Measurements from ENCODE around the gene CNST.

CNST gene, protein sequence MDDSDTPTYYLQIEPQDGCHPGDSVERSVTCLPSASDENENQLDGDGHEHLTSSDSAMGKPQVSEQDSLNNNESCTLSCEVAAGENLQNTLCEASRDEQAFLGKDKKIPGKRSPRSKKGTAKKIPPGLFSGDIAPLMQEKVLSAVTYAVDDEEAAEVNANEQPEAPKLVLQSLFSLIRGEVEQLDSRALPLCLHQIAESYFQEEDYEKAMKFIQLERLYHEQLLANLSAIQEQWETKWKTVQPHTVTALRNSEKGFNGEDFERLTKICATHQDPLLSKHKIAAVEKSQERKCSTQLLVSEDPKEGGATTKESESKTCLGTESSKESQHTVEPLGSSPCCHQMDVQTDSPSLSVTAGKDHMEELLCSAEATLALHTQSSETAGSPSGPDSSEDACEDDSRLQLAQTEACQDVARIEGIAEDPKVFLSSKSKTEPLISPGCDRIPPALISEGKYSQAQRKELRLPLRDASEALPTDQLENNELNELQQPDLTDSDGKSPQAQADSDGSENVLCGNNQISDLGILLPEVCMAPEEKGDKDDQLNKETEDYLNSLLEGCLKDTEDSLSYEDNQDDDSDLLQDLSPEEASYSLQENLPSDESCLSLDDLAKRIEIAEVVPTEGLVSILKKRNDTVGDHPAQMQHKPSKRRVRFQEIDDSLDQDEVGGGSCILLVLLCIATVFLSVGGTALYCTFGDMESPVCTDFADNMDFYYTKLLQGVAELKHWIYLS

DNA sequence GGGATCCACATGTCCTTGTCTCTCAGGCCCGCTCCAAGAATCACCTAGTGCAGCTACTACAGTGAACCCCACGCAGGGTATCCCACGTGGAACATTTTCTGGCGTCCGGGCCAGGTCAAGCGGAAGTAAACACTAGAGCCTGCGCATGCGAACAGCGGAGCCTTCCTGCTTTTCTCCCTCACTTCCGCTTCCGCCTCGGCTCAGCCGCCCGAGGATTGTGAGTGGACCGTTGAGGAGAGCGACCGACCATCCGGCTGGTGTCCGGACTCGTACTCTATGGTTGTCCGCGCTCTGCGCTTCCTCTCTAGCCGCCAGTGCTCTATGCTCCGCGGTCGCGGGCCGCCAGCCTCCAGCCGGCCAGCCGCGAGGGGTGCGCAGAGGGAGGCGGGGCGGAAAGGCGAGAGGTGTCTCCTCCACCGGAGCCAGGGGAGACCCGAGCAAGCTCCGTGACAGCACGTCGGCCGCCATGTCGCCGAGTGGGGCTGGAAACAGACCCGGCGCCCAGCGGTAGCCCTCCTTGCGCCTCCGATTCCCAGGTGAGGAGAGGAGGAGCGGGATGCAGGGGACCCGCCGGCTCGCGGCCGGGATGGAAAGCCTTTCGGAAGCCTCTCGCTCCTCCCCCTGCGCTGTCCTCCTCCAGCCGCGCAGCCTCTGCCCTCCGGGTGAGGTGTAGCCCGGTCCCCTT lies at the start of gene CNST, which contains the start of gene TFB2M:
TSS of gene CNST (plus strand) at position 329 of the 685 bp plus-strand sequence. CDS start 25,107 bp downstream, outside the sequence.
TSS of gene TFB2M (minus strand) at position 134 of the 685 bp plus-strand sequence. CDS start at position 11, 123 bp downstream.
- peak; percentile 89 for DNase-seq

DNA sequence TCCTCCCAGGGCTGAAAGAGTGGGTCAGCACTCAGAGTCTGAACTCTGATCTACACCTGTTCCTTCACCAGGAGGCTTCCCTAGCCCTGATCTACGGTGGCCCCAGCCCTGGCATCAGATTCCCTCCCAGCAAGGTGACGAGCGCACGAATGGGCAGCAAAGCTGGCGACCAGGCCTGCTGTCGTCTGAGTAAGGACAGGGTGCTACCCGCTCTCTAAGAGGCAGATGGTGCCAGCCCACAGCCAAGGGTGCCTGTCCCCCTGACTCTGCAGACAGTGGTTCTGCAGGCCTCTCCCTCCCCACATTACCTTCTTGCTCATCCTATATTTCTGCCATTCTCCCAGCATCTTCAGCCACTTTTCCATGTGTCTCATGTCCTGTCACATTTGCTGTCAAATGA lies 48.9 kb upstream of the CNST start:
- no peak for DNase-seq

DNA sequence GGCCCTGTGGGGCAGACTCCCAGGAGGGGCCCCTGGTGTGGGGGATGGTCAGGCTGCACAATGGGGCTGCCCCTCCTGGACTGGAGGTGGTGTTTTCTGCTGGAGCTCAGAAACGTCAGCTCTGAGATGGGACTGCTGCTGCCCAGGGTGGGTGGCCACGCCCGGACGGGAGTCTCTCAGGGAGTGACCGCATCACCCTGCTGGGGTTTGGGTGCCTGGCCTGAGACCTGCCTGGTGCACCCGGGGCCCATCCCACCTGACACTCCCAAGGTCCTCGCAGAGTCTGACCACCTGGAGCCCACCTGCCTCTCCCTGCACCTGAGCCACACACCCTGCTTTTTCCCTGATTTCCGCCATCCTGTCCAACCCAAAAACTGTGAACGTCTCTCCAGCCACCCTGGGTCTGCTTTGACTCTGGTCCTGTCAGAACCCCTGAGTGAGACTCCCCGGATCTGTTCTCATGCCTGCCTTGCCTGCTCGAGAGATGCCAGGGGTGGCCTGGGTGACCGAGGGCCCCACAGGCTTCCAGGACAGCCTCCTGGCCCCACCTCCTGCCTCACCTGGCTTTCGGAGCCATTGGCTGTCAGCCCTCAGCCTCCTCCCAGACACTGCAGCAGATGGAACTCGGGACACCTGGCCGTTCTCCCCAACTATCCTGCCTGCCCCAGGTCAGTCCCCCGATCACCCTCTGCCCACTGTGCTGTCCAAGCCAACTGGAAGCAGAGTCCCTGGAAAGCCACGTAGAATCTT lies 47.6 kb upstream of the CNST start:
- no peak for DNase-seq

DNA sequence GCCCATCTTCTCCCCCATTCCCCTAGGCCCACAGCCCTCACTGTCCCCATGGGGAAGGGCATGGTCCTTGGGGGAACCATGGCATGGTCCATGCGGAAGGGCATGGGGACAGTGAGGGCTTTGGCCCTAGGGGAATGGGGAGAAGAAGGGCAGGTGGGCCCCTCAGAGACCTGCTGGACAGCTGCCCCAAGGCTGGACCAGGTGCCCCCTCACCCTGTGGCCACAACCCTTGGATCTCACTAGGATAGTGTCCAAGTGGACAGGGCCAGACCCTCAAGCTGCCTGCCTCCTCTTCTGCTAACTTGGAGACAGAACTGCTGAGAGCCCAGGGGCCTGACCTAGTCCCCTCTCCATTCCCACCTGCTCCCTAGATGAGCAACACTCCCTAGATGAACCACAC lies 46.7 kb upstream of the CNST start:
- no peak for DNase-seq

DNA sequence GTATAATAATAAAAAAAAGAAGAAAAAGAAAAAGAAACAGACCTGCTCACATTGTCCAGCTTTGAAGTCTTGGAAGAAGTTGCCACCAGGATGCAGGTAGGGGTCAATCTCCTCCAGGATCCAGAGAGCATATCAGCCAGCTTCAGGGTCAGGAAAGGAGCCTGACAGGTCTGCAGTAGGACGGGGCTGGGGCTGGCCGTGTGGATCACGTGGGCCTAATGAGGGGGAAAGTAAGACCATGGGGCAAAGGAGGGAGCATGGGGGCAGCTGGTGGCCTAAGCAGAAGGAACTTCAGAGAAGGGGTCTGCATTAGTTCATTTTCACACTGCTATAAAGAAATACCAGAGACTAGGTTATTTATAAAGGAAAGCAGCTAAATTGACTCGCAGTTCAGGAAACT lies 39.9 kb upstream of the CNST start:
- no peak for DNase-seq

DNA sequence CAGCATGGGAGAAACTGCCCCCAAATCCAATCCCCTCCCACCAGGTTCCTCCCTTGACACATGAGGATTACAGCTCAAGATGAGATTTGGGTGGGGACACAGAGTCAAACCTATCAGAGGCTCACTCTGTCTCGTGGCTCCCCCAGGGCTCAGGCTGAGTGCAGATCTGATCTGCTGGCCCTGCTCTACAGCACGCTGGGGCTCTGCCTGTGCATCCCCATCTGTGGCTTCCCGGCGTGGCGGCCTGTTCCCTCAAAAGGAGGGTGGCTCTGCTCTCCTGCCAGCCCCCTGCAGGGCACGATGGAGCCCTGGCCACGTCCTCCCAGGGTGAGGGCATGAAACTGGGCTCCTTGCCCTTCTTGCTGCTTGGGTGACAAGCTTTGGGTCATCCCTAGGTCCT lies 39.3 kb upstream of the CNST start:
- DNase-seq, result no peak

DNA sequence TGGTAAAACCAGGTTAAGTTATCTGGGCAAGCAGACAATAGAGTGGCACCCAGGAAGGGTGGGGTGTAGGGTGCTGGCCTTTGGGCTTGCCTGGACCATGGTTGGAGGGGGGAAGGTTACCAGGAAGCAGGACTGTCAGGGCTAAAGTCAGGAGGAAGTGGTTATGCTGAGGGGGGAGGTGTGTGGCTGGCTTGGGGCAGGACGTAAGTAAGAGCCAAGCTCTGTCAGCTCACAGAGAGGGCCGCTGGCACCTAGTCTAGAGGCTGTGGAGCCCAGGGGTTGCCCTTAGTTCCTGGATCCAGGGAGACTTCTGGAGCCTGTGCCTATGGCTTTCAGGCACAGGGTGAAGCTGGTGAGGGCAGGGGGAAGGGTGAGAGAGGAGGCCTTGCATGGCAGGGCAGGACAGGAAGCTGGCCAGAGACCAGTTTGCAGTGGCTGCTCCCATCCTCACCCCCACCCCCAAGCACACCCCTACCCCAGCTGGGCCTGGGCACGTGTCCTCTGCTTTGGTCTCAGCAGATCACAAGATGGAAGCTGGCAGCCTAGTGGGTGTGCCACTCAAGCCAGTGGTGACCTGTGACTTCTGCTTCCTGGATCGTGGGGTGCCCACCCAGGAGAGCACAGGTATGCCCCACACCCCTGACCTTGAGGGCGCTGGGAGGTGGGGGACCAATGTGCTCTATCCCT lies 38.7 kb upstream of the CNST start:
- no peak for DNase-seq

DNA sequence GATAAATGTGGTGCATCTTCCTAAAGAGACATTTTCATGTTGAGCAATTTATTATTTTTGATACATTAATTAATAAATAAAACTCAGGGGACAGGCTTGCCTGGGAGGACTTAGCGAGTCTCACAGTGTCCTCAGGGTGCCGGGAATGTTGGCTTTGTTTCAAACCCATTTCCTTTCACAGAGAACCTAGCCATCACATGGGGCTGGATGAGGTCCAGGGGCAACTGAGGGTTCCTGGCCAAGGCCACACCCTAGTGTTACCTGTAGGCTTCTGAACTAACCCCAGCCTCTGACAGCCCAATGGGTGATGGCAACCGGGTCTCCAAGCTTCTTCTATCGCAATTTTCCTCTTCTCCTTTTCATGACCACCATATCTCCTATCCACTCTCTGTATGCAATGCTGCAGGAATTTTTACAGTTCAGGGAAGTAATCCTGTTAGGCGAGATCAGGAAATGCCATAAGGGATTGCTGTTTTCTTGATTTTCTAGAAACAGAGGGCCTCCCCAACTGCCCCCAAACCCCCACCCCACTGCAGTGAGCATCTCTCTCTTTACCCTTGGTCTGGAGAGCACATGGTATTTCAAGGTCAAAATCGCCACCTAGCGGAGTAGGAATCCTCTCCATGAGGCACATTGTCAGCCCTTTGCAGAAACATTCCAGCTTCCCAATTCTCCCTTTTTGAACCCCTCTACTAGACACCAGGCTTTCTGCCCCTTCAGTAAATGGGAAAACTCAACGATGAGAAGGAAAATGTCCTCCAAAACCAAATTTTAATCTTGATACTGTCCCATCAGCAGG lies 37.1 kb upstream of the CNST start:
- DNase-seq, result no peak

DNA sequence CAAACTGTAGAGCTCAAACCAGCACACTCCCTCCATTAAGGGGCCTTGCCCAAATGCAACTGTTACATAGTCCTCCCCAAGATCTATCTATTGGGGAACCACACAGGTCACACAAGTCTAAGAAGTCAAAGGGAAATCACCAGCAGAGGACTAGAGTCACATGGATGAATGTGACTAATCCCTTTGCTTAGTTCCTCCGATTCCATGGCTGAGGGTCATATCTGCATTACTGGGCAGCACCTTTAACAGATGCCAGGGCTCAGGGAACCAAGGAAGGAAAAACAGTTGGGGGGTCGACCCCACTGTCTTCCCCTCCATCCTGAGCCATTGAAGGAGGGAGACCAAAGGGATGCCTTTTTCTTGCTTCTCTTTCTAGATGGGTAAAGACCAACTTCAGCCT lies 35.8 kb upstream of the CNST start:
- DNase-seq, result no peak

DNA sequence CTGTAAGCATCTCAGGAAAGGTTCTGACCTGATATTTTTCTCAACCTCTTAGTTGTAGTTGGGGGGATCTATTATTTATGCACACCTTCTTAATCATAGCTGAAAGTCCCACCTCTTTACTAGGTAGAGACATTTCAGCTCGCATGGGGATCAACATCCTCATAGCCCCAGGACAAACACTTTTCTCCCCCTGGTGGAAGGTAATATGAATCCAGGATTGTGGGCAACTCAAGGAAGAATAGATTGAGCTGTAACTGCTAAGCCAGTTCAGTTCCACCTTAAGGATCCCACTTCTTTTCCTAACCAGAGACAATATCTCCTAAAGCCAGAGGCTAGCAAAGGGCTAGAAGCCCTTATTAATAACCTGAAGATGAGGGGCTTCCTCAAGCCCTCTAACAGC lies 33.7 kb upstream of the CNST start:
- DNase-seq, result no peak

DNA sequence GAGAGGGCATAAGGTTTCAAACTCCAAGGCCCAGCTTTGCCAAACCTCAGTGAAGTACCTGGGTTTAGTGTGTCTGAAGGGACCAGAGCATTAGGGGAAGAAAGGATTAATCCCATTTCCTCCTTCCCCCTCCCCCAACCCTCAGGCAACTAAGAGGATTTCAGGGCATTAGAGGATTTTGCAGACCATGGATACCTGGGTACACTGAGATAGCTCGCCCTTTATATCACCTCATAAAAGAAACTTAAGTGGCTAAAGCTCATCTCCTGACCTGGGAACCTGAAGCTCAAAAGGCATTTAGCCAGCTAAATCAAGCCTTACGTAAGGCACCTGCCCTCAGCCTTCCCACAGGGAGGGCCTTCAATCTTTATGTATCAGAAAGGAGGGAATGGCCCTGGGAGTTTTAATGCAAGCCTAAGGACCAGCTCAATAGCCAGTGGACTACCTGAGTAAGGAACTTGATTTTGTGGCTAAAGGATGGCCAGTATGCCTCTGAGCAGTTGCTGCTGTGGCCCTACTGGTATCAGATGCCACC lies 32.8 kb upstream of the CNST start:
- DNase-seq, result no peak

DNA sequence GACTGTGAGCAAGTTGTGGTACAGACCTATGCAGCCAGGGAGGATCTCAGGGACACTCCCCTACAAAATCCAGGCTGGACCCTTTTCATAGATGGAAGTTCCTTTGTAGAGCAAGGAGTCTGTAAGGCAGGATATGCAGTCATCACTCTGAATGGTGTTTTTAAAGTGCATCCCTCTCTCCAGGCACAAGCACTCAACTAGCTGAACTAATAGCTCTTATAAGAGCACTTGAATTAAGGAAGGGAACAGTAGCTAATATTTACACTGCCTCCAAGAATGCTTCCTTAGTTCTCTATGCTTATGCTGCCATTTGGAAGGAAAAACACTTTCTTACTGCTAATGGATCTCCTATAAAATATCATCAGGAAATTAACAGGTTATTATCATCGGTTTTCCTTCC lies 32.1 kb upstream of the CNST start:
- no peak for DNase-seq

DNA sequence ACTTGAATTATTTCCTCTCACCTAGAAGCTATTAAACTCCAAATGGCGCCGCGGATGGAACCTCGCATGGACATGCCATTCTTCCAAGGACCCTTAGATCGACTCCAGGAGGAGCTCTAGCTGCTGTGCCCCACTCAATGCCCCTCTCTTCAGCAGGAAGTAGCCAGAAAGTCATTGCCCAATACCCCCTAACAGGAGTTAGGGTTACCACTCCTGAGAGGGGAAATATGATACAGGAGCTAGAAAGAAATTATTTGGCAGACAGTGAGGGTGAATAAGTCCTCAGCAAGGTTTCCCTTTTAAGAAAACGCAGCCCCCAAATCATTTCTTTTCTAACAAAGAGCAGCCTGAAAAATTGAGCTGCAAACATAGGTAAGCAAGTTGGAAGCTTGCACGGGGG lies 28.8 kb upstream of the CNST start:
- no peak for DNase-seq

DNA sequence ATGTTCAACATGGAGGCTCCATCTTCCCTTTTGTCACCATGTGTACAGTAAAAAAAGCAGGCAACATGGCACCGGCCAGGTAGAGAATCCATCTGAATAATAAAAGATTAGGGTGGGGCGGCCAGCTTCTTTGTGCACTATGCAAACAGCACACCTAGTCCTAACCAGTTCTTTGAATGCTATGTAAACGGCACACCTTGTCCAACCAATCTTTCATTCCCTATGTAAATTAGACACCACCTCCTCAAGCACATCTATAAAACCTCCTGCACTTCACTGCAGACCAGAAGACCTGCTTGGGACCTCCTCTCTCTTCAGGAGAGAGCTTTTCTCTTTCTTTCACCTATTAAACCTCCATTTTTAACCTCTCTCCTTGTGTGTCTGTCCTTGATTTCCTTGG lies 28.4 kb upstream of the CNST start:
- no peak for DNase-seq

DNA sequence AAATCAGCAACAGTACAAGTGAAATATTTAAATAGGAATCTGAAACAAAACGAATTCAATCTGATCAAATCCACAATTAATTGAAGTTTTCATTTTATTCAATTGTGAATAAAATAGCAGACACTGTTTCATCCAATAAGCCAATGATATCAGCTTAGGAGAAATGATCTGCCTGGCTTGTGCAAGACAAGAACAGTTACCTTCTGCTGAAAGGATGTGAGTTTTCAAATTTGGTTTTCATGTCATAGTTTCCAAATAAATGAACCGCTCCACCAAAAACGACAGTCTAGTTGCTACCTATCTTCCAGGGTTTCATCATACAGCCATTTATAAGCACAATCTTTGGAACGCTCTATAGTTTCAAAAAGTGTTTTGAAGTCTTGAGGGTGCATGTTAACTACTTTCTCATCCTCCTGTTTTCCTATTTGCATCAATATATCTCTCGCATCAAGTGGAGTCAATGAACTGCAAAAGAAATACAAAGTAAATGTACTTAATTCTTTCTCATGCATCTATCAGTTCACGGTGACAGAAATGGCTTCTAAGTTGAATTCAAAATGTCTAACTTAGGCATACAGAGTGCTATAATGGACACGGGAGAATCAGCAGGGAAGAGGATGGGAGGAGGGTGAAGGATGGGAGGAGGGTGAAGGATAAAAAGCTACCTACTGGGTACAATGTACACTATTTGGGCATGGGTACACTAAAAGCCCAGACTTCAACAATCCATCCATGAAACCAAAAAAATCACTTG lies 25.3 kb upstream of the CNST start:
- no peak for DNase-seq

DNA sequence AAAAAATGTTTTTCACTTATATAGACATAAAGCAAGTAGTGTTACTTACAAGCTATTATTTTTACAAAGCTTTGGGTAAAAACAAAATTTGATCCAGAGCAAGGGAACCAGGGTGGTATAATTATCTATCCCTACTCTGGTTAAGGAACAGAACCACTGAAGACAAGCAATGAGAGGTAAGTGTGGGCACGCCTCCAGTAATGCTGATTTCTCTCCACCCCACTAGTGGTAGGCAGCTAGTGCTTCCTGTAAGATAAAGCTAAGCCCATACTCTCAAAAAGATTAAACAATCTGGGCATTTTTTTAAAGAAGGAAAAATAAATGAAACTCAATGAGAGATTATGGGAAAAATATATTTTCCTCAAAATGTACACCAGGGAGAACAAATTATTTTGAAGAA lies 22.3 kb upstream of the CNST start:
- DNase-seq, result no peak

DNA sequence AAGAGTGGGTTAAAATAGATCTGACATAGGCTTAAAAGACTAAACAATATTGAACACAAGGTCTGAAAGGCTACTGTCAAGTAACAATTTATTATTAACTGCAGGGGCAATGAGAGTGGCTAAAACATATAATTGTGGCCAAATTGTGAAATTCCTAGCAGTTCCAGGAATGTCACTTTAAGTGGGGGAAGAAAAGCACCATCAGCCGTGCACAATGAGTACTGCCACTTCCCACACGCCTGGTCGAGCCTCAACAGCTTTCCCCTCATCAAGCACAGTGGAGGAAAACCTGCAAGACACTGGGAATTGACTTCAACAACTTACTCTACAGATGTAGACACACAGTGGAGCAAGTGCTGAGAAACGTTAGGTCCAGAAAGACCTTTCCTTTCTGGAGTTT lies 16.6 kb upstream of the CNST start:
- no peak for DNase-seq

DNA sequence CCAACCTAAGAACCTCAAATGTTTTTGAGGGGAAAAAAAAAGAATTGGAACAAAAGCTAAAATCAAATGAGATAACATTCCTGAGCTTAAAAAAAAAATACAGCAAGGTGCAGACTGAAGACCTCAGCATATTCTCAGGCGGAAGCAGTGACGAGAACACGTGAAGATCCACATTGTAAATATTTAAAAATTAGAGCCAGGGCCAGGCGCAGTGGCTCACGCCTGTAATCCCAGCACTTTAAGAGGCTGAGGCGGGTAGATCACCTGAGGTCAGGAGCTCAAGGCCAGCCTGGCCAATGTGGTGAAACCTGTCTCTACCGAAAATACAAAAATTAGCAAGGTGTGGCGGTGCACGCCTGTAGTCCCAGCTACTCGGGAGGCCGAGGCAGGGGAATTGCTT lies 15.9 kb upstream of the CNST start:
- no peak for DNase-seq

DNA sequence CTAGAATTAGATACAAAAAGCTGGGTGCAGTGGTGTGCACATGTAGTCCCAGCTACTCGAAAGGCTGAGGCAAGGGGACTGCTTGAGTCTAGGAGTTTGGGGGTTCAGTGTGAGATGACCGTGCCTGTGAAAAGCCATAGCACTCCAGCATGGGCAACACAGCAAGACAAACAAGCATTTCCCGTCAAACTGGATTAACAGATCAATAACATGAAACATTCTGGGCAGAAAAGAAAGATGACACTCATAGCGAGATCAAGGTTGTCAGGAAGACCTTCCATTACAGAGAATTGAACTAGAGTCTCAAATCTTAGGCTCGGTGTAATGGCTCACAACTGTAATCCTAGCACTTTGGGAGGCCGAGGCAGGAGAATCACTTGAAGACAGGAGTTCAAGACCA lies 14.1 kb upstream of the CNST start:
- no peak for DNase-seq

DNA sequence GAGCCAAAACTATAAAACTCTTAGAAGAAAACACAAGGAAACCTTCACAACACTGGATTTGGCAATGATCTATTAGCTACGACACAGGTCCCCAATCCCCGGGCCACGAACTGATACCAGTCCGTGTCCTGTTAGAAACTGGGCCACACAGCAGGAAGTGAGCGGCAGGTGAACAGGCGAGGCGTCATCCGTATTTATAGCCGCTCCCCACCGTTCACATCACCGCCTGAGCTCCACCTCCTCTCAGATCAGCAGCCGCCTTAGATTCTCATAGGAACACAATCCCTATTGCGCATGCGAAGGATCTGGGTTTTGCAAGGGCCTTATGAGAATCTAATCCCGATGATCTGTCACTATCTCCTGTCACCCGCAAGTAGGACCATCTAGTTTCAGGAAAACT lies 12.1 kb upstream of the CNST start:
- no peak for DNase-seq

DNA sequence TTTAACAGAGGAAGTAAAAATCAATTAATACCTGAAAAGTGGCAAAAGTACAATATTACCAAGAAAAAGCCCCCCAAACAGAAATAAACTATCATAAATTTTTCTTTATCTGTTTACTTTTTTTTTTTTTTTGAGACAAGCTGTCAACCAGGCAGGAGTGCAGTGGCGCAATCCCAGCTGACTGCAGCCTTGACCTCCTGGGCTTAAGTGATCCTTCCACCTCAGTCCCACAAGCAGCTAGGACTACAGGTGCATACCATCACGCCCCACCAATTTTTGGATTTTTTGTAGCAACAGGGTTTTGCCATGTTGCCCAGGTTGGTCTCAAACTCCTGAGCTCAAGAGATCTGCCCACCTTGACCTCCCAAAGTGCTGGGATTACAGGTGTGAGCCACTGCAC lies 8.2 kb upstream of the CNST start:
- DNase-seq, result no peak
